HG03103 (cell line): ENCODE data around the gene TBL1X.
"Not testable (repeated sequence)": the region's sequence is repeated elsewhere in the genome, so short reads cannot be mapped to it uniquely, and the experiment has no call there.

ENCODE experiments used
- ATAC-seq: cut with Tn5 transposase; IDR thresholded peaks from one replicate; pipeline ENCODE4 v1.9.1; 2021; ENCODE audit warnings: low read depth; ENCODE audit not compliant: unreplicated experiment

The TBL1X gene

GRCh38 chrX:9530848-9531274, 66.0 kb downstream of the TBL1X start:
- peak; percentile 74 for ATAC-seq

GRCh38 chrX:9532349-9532748, 67.5 kb downstream of the TBL1X start:
- ATAC-seq: no peak

- no peak for ATAC-seq
Observed at GRCh38 chrX:9533611-9534010, 68.8 kb downstream of the TBL1X start.

DNA sequence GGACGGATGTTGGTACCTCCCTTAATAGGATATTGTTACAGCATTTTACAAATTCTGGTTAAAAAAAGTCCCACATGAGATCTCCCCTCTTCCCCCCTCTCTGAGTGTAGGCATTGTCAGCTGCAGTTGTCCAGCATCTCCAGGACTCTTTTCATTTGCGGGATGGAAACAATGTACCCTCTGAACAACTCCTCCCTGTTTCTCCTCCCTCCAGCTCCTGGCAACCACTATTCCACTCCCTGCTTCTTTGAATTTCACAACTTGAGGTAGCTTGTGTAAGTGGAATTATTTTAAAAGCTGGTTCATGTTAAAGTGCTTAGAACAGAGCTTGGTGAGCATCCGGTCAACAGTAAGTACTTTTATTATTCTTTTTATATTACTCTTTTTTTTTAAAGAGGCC, 69.8 kb downstream of the TBL1X start:
- no peak for ATAC-seq

GRCh38 chrX:9535101-9535500, 70.2 kb downstream of the TBL1X start:
- no peak for ATAC-seq

DNA sequence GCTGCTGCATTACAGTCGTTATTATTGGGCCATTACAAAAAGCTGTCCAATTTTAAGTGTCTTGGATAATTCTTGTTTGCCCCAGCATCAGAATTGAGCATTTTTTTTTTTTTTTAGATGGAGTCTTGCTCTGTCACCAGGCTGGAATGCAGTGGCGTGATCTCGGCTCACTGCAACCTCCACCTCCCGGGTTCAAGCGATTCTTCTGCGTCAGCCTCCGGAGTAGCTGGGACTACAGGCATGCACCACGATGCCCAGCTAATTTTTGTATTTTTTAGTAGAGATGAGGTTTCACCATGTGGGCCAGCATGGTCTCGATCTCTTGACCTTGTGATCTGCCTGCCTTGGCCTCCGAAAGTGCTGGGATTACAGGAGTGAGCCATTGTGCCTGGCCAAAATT, 71.3 kb downstream of the TBL1X start:
- ATAC-seq: not testable (repeated sequence)

DNA sequence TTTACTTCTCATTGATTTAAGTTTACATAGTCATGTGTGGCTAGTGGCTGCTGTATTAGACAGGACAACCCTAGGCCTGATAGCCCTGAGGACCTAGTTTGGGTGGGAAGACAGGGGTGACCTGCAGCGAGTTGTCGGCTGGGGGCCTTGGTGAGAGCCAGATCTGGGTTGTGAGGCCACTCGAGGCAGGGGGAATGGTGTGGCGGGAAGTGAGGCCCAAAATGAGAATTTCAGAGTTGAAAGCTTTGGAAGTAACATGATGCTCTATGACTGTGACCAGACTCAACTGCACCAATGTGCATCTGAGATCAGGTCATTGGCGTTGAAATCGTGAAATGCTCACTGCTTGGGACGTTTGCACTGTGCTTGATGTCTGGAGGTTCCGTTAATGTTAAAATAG, 72.9 kb downstream of the TBL1X start:
- ATAC-seq: no peak

DNA sequence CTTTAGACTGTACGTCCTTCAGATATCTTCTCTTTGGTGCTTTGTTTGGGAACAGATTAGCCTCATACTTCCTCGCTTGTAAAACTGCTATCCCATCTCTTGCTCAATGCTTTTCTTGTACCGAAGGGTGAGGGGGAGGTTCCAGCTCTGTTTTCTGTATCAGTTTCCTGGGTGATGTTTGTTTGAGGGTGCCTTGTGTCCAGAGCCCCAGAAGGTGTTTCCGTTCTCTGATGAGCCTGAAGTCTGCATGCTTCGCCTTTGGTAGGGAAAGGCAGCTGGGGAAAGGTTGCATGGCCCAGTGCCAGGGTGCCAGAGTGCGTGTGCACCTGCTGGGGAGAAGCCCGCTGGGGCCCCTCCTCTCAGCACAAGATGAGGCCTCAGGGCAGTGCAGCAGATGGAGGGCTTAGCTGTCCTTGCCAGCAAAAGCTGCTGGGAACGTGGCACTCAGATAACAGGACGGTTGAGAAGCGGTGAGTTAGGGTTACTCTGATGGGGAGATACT, 73.7 kb downstream of the TBL1X start:
- ATAC-seq: no peak

- no peak for ATAC-seq
Observed at GRCh38 chrX:9539605-9540387, 74.9 kb downstream of the TBL1X start.

DNA sequence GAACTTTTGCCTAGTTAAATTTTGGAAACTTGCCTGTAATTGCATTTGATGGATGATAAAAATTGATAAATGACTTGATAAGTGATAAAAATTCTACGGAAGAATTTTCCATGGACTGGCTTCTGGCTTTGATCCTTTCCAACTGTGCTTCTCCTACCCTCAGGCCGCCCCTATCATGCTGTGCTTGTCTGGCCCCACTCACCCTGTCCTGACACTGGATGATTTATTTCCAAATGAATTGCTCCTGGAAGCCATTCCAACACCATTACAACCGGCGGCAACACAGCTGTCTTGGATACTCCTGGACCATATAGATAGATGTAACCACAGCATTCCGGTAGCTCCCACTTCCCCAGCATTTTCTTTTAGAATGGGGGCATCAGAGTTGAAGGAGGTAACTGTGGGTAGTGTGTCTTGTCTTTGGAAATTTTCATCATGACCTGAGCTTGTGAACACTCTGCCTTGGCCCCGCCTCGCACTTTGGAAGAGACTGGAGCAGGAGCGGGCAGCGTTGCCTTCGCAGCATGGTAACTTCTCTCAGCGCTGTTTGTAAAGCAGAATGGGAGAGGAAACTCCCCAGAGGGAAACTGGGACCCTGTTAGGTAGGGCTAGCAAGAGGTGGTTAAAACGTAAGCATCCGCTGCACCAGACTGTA, 77.4 kb downstream of the TBL1X start:
- no peak for ATAC-seq

DNA sequence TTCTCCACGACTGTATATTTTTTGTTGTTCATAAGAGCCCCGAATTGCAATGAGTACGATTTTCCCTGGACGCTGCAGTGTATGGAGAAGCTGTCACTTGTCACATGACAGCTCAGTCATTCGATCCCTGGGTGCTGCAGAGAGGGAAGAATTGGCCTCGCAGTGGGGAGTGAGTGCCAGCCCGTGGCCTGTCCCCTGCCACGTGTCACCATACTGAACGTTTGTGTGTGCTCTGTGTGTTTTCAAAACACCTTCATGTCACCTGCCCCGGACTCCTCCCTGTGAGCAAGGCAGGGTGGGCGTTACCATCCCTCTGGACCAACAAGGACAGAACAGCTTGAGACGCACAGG, 77.9 kb downstream of the TBL1X start:
- no peak for ATAC-seq

GRCh38 chrX:9555354-9555753, 90.5 kb downstream of the TBL1X start:
- no peak for ATAC-seq

DNA sequence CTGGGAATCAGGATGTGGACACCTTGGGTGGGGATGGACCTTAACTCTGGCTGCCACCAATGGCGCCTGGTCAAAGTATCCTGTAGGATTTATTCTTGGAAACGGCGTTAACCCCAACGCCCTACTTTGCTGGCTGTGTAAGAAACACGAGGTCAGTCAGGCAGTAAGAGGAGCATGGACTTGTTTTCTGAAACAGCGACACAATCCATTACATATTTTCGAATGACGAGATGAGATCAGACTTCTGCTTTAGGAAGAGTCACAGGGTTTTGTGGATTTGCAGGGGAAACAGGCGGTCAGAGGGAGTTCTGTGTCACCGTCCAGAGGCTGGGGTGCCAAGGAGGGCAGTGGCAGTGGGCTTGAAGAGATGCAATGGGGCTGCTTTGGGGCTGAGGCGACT, 92.2 kb downstream of the TBL1X start:
- ATAC-seq: no peak

DNA sequence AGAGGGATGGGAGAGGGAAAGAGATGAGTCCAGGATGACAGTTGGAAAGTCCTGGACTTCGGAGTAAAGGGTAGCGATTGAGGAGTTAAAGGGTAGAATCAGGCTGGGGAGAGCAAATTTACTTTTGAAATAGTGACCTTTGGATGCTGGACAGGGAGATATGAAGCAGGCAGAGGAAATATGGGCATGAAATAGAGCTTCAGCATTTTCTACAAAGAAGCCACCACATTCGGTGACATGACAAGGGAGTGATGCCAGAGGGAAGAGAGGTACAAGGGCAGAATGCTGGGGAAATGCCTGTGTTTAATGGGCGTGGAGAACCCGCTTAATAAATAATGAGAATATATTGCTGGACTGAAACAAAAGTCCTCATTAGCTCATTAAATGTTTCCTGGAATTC, 92.7 kb downstream of the TBL1X start:
- no peak for ATAC-seq

GRCh38 chrX:9558615-9559014, 93.8 kb downstream of the TBL1X start:
- no peak for ATAC-seq

- no peak for ATAC-seq
Observed at GRCh38 chrX:9560219-9560618, 95.4 kb downstream of the TBL1X start.

- no peak for ATAC-seq
Observed at GRCh38 chrX:9561199-9561598, 96.3 kb downstream of the TBL1X start.

DNA sequence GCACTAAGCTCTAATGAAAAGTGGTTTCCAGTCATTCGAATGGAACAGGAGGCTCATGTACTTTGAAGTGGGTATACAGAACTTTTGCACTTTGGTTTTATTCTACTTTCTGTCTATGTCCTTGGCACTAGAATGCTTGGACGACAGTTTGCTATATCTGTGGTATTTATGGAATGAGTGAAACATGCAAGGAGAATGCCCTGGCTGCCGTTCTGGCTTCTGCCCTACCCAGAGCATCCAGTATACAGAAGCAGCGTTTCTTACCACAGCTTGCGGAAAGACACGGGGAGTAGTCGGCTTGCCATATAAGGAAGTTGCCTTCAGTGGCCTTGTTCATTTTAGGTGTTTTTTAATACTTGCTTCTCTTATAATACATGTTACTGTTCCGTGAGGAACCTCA, 98.0 kb downstream of the TBL1X start:
- ATAC-seq: no peak

- ATAC-seq: no peak
Observed at GRCh38 chrX:9566150-9566621, 101.3 kb downstream of the TBL1X start.

- ATAC-seq: no peak
Observed at GRCh38 chrX:9569876-9570301, 105.0 kb downstream of the TBL1X start.

DNA sequence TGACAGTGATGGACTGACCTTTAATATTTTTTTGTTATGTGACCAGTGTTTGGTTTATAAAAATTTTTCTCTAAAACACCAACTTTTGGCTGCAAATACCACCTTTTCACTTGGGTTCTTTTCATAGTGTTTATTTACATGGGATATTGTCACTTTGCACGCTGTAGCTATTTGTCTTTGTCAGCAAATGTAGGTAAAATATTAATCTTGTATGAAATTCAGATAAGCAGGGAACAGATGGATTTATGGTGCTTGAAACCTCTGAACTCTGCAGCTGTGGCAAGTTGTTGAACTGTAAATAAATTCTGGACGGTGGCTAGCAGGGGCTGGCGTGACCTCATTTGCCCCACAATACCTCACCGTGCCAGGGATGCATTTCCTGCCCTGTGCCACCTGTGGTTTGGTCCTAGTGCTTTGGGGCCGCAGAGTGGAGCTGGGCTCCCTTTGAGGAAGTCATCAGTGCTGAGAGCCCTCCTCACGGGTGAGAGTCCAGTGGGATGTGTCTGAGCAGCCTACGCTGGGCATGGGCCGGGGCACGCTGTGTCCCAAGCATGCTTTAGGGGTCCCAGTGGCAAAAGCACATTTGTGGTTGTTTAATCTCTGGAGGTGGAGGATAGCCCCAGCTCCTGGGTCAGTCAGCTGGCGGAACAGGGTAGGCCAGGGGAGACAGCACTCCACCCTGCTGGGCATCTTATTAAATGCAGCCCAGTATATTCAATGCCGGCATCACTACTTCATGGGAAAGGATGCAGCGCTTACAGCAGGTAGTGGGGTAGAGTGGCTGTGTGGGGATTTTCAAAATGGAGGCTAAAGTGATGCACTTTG, 108.6 kb downstream of the TBL1X start:
- no peak for ATAC-seq
